Lung (tissue), 12 donors: ENCODE data around the gene MORN2. TPM values are rescaled to one million over a fixed set of nuclear protein-coding genes. Genes with fewer than 3 reads are reported as not detected.
A peak's percentile ranks its signal among the peaks of the same experiment; 100 is the strongest.

ENCODE experiments used
- ATAC-seq: fragments of 200-7000 bp; cut with Tn5 transposase; one replicate; pipeline ENCODE4 v1.9.1; 2020; ENCODE audit warnings: moderate number of reproducible peaks; ENCODE audit not compliant: insufficient read depth, low FRiP score
- DNase-seq, 3 donors: peaks; one replicate each; pipeline ENCODE4 v3.0.0-alpha.2; 2013 to 2017
- H3K27ac ChIP-seq, 2 donors: one replicate each; pipeline ENCODE4 v1.5.1; 2013; ENCODE audit warnings: mild to moderate bottlenecking in 2 of 2, moderate library complexity in 2 of 2, control low read depth in 1 of 2, inconsistent platforms in 1 of 2, low read depth in 1 of 2, low read length in 1 of 2
- H3K27me3 ChIP-seq, 3 donors: one replicate each; pipeline ENCODE4 v1.5.1; 2013; ENCODE audit warnings: low read length in 2 of 3; ENCODE audit not compliant: control insufficient read depth in 3 of 3, insufficient read depth in 3 of 3
- H3K36me3 ChIP-seq, 4 donors: one replicate each; pipeline ENCODE4 v1.5.1; 2013; ENCODE audit warnings: low read length in 4 of 4, mild to moderate bottlenecking in 1 of 4, moderate library complexity in 1 of 4; ENCODE audit not compliant: control insufficient read depth in 4 of 4, insufficient read depth in 4 of 4
- H3K4me1 ChIP-seq, 5 donors: one replicate each; pipeline ENCODE4 v1.5.1; 2013; ENCODE audit warnings: low read length in 5 of 5, mild to moderate bottlenecking in 2 of 5, moderate library complexity in 1 of 5; ENCODE audit not compliant: control insufficient read depth in 5 of 5, insufficient read depth in 5 of 5
- H3K4me3 ChIP-seq: one replicate; pipeline ENCODE4 v1.5.1; 2013; ENCODE audit warnings: mild to moderate bottlenecking, control low read depth, moderate library complexity
- H3K9ac ChIP-seq, 2 donors: one replicate each; pipeline ENCODE4 v1.5.1; 2013; ENCODE audit warnings: low read length in 2 of 2, control low read depth in 1 of 2; ENCODE audit not compliant: insufficient read depth in 1 of 2
- H3K9me3 ChIP-seq, 4 donors: one replicate each; pipeline ENCODE4 v1.5.1; 2013; ENCODE audit warnings: low read length in 3 of 4, mild to moderate bottlenecking in 1 of 4, moderate library complexity in 1 of 4; ENCODE audit not compliant: control insufficient read depth in 4 of 4, insufficient read depth in 3 of 4
- WGBS, 2 donors: extraction: QIAGEN DNeasy Blood & Tissue Kit; methylation state at CpG; one replicate each; pipeline ENCODE4 v1.1.7; 2013; 5-methylcytosine and 5-hydroxymethylcytosine counted together
- polyA plus RNA-seq, 2 donors: library from polyadenylated mRNA; stranded (reverse); fragments of 200-250 nt; gene quantifications; one replicate each; pipeline ENCODE4 v1.2.1, GENCODE V29; 2013
- total RNA-seq, 2 donors: library from RNA; depleted of rRNA in 1 of 2; stranded (reverse); fragments of >200 nt in 1 of 2; gene quantifications; one replicate each; pipeline ENCODE4 v1.2.1, GENCODE V29; 2014 to 2021
- TF ChIP-seq, protein P1 (sequence below): IDR thresholded peaks from 2 replicates; pipeline ENCODE4 v1.5.1; 2012; ENCODE audit warnings: mild to moderate bottlenecking; ENCODE audit errors: control extremely low read depth, extremely low read depth
- donor health status: control.
- donor health status: control.
- donor health status: Bipolar disorder and iron deficiency.
- donor health status: healthy.
- donor health status: DM: yes; HTN: yes; CAD: no.

MORN2 gene
- total and polyA plus RNA-seq, 4 donors: 28.1 to 60.7 (median 30.7) TPM

DNA sequence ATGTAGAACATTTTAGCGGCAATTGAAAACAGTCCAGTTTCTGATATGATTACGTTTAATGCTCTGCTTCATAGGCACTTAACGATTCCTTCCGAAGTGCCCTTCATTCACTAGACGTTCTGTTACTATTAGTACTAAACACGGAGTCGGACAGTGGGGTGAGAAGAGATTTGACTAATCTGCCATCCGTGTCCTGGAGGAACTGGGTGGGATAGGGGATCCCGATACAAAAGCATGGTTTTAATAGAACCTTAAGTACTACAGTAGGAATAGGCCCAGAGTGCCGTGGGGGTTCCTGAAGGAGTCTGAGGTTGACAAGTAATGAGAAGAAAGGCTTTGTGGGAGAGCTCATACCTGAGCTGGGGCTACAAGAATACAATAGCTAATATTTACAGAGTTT is 631 bp downstream of the MORN2 start:
- H3K27me3 ChIP-seq: no peaks in the 10 kb centered on the region
- H3K36me3 ChIP-seq: peaks cover 0 to 8% (median 2%) of the 10 kb centered on the region in 4 donors
- peaks cover 0 to 13% (median 2%) of the 10 kb centered on the region in 5 donors for H3K4me1 ChIP-seq
- H3K4me3 ChIP-seq: peak overlapping the region; percentile 90
- peak overlapping the region; percentile 85 to 97 for H3K9ac ChIP-seq
- DNase-seq: peak in 1 of 3 donors; percentile 11
- WGBS, 2 donors: 36 to 44% methylated on average over 10 of the region's 10 CpGs
- ATAC-seq: no peak
- no peak overlapping the region for H3K27ac ChIP-seq
- TF ChIP-seq, protein P1, sequence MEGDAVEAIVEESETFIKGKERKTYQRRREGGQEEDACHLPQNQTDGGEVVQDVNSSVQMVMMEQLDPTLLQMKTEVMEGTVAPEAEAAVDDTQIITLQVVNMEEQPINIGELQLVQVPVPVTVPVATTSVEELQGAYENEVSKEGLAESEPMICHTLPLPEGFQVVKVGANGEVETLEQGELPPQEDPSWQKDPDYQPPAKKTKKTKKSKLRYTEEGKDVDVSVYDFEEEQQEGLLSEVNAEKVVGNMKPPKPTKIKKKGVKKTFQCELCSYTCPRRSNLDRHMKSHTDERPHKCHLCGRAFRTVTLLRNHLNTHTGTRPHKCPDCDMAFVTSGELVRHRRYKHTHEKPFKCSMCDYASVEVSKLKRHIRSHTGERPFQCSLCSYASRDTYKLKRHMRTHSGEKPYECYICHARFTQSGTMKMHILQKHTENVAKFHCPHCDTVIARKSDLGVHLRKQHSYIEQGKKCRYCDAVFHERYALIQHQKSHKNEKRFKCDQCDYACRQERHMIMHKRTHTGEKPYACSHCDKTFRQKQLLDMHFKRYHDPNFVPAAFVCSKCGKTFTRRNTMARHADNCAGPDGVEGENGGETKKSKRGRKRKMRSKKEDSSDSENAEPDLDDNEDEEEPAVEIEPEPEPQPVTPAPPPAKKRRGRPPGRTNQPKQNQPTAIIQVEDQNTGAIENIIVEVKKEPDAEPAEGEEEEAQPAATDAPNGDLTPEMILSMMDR: no peak
- peaks cover 0 to 6% (median 0%) of the 10 kb centered on the region in 4 donors for H3K9me3 ChIP-seq

DNA sequence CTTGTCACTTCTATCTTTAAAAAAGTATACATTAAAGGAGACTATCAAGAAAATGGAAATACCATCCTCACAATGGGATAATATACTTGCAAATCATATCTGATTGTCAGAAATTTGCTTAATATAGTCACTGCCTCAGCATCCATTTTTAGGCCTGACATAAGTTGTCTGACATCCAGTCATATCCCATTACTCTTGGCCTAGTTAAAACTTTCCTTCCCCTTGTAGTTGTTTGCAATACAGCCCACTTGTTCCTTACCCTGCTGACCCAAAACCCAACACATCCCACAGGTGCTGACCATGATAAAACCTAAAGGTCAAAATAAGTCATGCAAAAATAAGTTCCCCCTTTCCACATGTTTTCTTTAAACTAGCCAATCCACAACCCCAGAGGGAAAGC is 10.3 kb downstream of the MORN2 start:
- H3K4me3 ChIP-seq: no peak overlapping the region
- no peak overlapping the region for H3K27ac ChIP-seq
- no peaks in the 10 kb centered on the region for H3K4me1 ChIP-seq
- peaks cover 0 to 7% (median 0%) of the 10 kb centered on the region in 4 donors for H3K36me3 ChIP-seq
- H3K9ac ChIP-seq: no peak overlapping the region
- no peak for DNase-seq
- ATAC-seq: no peak
- TF ChIP-seq, protein P1: no peak
- no peaks in the 10 kb centered on the region for H3K27me3 ChIP-seq
- no peaks in the 10 kb centered on the region for H3K9me3 ChIP-seq

DNA sequence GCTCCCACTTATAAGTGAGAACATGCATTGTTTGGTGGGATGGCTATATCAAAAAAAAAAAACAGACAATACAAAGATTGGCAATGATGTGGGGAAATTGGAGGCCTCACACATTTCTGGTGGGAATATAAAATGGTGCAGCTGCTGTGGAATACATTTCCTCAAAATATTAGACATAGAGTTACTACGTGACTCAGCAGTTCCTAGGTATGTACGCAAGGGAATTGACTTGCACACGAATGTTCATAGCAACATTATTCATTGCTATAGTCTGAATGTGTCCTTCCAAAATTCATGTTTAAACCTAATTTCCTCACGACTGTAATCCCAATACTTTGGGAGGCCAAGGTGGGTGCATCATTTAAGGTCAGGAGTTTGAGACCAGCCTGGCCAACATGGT is 11.6 kb downstream of the MORN2 start:
- H3K36me3 ChIP-seq: peaks cover 0 to 4% (median 0%) of the 10 kb centered on the region in 4 donors
- no peak for ATAC-seq
- 63 to 81% methylated on average over 4 of the region's 4 CpGs for WGBS, 2 donors

More for the DNA sequence above, 11.6 kb downstream of the MORN2 start:
- Histone ChIP-seq H3K4me1 (no peaks in the 10 kb centered on the region), H3K4me3 (no peak overlapping the region), H3K27ac (no peak overlapping the region), H3K9ac (no peak overlapping the region), H3K9me3 (no peaks in the 10 kb centered on the region), H3K27me3 (no peaks in the 10 kb centered on the region)
- DNase-seq: no peak
- TF ChIP-seq, protein P1: no peak
